GM12878 (cell line): ENCODE results near the gene STAT4. TPM values are rescaled to one million over a fixed set of nuclear protein-coding genes. Genes with fewer than 3 reads are reported as not detected.
A peak's percentile ranks its signal among the peaks of the same experiment; 100 is the strongest.

ENCODE experiments used
- ATAC-seq: fragments of 200-7000 bp; cut with Tn5 transposase; 3 replicates; pipeline ENCODE4 v1.9.1; 2020; ENCODE audit warnings: mild to moderate bottlenecking, moderate library complexity
- BruUV-seq: library from RNA; stranded (reverse); fragments of 400-500 nt; replicated peaks from 2 replicates; lab custom pipeline; 2021; lab: Mats Ljungman, UMichigan
- CTCF ChIA-PET: fragments of 300-600 bp; sonication (Branson Sonifier 250); formaldehyde crosslinking; extraction: SDS; loops from one replicate; lab custom pipeline; 2021; ENCODE audit warnings: inconsistent platforms; lab: Yijun Ruan, JAX
- POLR2A ChIA-PET: fragments of 350-600 bp; formaldehyde crosslinking; extraction: SDS; loops from one replicate; lab custom pipeline; 2021; ENCODE audit warnings: inconsistent platforms; lab: Charles Lee
- RAD21 ChIA-PET: fragments of 300-600 bp; sonication (Branson Sonifier 250); formaldehyde crosslinking; loops from one replicate; lab custom pipeline; 2023; ENCODE audit warnings: antibody characterized with exemption; ENCODE audit not compliant: unreplicated experiment; lab: Charles Lee
- SMC1A ChIA-PET: fragments of 300-600 bp; sonication (Branson Sonifier 250); formaldehyde crosslinking; loops from one replicate; lab custom pipeline; 2023; ENCODE audit not compliant: unreplicated experiment, uncharacterized antibody; lab: Charles Lee
- DNase-seq: peaks from one replicate; pipeline ENCODE4 v3.0.0-alpha.2; 2011; ENCODE audit warnings: low read depth, low spot score
- FAIRE-seq: peaks from 3 replicates; lab custom pipeline; 2011; peaks lifted over from hg19 to GRCh38; lab: Jason Lieb, UNC
- H2AFZ ChIP-seq: 2 replicates; pipeline ENCODE4 v1.6.0; 2011; ENCODE audit warnings: low read depth, low read length, control low read depth; ENCODE audit not compliant: control insufficient read depth
- H3K27ac ChIP-seq: 2 replicates; pipeline ENCODE4 v1.5.1; 2011; ENCODE audit warnings: control low read depth; ENCODE audit not compliant: control insufficient read depth, insufficient read depth
- H3K27me3 ChIP-seq, 2 experiments: replicated peaks in 1 of 2; 2 replicates each; pipeline versions ENCODE4 v1.6.0 to v1.6.1; 2011; ENCODE audit warnings: low read length in 1 of 2; ENCODE audit not compliant: control insufficient read depth in 2 of 2, insufficient read depth in 2 of 2
- H3K36me3 ChIP-seq, 2 experiments: 2 replicates each; pipeline ENCODE4 v1.5.1; 2011; ENCODE audit warnings: low read length in 1 of 2; ENCODE audit not compliant: control insufficient read depth in 2 of 2, insufficient read depth in 2 of 2
- H3K4me1 ChIP-seq: 2 replicates; pipeline ENCODE4 v1.6.1; 2011; ENCODE audit warnings: mild to moderate bottlenecking, low read length, moderate library complexity, mixed read lengths; ENCODE audit not compliant: control insufficient read depth, insufficient read depth
- H3K4me2 ChIP-seq: 2 replicates; pipeline ENCODE4 v1.6.0; 2011; ENCODE audit warnings: control low read depth; ENCODE audit not compliant: control insufficient read depth, insufficient read depth
- H3K4me3 ChIP-seq: fragments of 200-600 bp; sonication (generic); 2 replicates; pipeline ENCODE4 v1.5.1; 2016
- H3K79me2 ChIP-seq: 2 replicates; pipeline ENCODE4 v1.6.0; 2011; ENCODE audit warnings: low read length; ENCODE audit not compliant: control insufficient read depth, insufficient read depth
- H3K9ac ChIP-seq: 2 replicates; pipeline ENCODE4 v1.8.0; 2011; ENCODE audit warnings: low read length, control low read depth, mixed read lengths; ENCODE audit not compliant: control insufficient read depth, insufficient read depth
- H3K9me3 ChIP-seq: replicated peaks from 3 replicates; pipeline ENCODE4 v1.5.1; 2011; ENCODE audit warnings: mild to moderate bottlenecking, low read length; ENCODE audit not compliant: control insufficient read depth, insufficient read depth
- H4K20me1 ChIP-seq: 2 replicates; pipeline ENCODE4 v1.6.0; 2011; ENCODE audit not compliant: control insufficient read depth, insufficient read depth
- MYB ChIP-seq: fragments of 150-350 bp; IDR thresholded peaks from 2 replicates; pipeline ENCODE4 v1.6.1; 2014; ENCODE audit warnings: mild to moderate bottlenecking, low read depth, low read length, borderline replicate concordance
- RUNX3 ChIP-seq: IDR thresholded peaks from 2 replicates; pipeline ENCODE4 v1.6.1; 2012; ENCODE audit warnings: low read length, inconsistent platforms
- WGBS: methylation state at CpG from one replicate; pipeline ENCODE4 v1.1.6; 2016; ENCODE audit warnings: low lambda C conversion rate; ENCODE audit not compliant: insufficient replicate concordance, insufficient coverage; ENCODE audit errors: missing lambda C conversion rate; 5-methylcytosine and 5-hydroxymethylcytosine counted together
- in situ Hi-C: fragments of 300-500 bp; cut with MboI; formaldehyde crosslinking; loops from 9 replicates; pipeline ENCODE4 v1.14.3; 2018; ENCODE audit warnings: mixed read lengths
- intact Hi-C: fragments of 100-400 bp; cut with micrococcal nuclease; formaldehyde crosslinking; loops from one replicate; pipeline ENCODE4 v1.14.2; 2022; ENCODE audit not compliant: unreplicated experiment
- polyA plus RNA-seq, 11 experiments: library from polyadenylated mRNA; depleted of rRNA in 4 of 11; unstranded in 6 of 11; stranded (reverse) in 5 of 11; fragments of >200 nt; fragmentation: Nextera tagmentation in 4 of 11; fragmentation: Illumina TruSeq in 1 of 11; extraction: Ambion mirVana in 4 of 11; extraction: Trizol in 1 of 11; gene quantifications; 1 replicate in 1 of 11; 2 replicates in 10 of 11; pipeline versions ENCODE4 v1.2.1 to v1.2.3, GENCODE V29; 2011 to 2016; ENCODE audit warnings: inconsistent platforms in 2 of 11, missing spikeins in 2 of 11, low read depth in 1 of 11
- total RNA-seq, 4 experiments: library from RNA; depleted of rRNA in 3 of 4; stranded (reverse); fragments of >200 nt in 3 of 4; fragmentation: Illumina TruSeq in 1 of 4; extraction: Trizol in 1 of 4; gene quantifications; 2 replicates each; pipeline versions ENCODE4 v1.2.1 to v1.2.3, GENCODE V29; 2013 to 2021
- TF ChIP-seq, protein P1 (sequence below): fragments of 450-650 bp; IDR thresholded peaks from 2 replicates; pipeline ENCODE4 v1.6.1; 2016; ENCODE audit warnings: mild to moderate bottlenecking

STAT4 gene
- total and polyA plus RNA-seq, 10 of the 15 experiments (the other 5 are each of a cell fraction or from before 2014, with no cell fraction given), result 3.1 to 9.3 (median 7.1) TPM

DNA sequence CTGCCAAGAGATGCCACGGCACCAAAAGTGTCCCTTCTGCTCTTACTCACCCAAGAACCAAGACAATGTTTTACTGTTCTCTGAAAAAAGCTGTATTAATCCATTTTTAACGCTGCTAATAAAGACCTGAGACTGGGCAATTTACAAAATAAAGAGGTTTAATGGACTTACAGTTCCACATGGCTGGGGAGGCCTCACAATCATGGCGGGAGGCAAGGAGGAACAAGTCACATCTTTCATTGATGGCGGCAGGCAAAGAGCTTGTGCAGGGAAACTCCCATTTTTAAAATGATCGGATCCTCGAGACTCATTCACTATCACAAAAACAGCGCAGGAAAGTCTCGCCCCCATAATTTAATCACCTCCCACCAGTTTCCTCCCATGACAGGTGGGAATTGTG lies 135.0 kb downstream of the STAT4 start (continued):
- TF ChIP-seq, protein P1, sequence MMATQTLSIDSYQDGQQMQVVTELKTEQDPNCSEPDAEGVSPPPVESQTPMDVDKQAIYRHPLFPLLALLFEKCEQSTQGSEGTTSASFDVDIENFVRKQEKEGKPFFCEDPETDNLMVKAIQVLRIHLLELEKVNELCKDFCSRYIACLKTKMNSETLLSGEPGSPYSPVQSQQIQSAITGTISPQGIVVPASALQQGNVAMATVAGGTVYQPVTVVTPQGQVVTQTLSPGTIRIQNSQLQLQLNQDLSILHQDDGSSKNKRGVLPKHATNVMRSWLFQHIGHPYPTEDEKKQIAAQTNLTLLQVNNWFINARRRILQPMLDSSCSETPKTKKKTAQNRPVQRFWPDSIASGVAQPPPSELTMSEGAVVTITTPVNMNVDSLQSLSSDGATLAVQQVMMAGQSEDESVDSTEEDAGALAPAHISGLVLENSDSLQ, result no peak
- TF ChIP-seq, all 136 proteins: peak for 1

DNA sequence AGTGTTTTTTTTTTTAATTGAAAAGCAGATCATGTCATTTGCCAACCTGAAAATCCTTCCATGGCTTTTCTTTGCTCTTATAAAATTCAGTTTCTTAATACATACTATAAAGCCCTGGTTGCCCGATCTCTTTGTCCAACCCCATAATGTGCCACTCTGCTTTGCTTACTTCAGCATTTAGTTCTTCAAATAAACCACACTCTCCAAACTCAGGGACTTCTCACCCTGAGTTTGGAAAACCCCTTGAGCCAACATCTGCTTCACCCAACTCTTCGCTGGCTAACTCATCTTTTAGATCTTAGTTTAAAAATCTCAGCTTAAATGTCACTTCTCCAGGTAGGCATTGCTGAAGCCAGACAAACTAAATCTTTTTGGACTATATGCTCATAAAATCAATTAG lies 135.6 kb downstream of the STAT4 start:
- intact Hi-C loops, result loop anchor here (2.0 kb wide), 1 partner anchor 660 kb away; no protein-coding TSS in a partner anchor
- H3K27ac ChIP-seq, result peak overlapping the region; percentile 89

More for the DNA sequence above, 135.6 kb downstream of the STAT4 start:
- no TSS peak for BruUV-seq
- in situ Hi-C loops, result no loop called here
- DNase-seq (no peak), FAIRE-seq (no peak), ATAC-seq (no peak)
- Histone ChIP-seq H4K20me1 (peaks cover 3% of the 10 kb centered on the region), H3K9me3 (no peaks in the 10 kb centered on the region; the same call in 2 of the 3 replicates), H3K79me2 (peaks cover 49% of the 10 kb centered on the region), H2AFZ (no peak overlapping the region; the same call in 1 of the 2 replicates), H3K27me3 (no peaks in the 10 kb centered on the region), H3K9ac (0 out of 2 replicates have a peak overlapping the region, but pooled peaks have one; percentile 30), H3K36me3 (peaks cover 0 to 15% of the 10 kb centered on the region in 2 experiments; a peak in 3 of 4 replicates), H3K4me3 (0 out of 2 replicates have a peak overlapping the region, but pooled peaks have one; percentile 1), H3K4me1 (peaks cover 34% of the 10 kb centered on the region), H3K4me2 (peak overlapping the region; percentile 71)
- RAD21 ChIA-PET, result interaction anchor here (1.0 to 1.7 kb wide), 4 partner anchors 14 to 140 kb away, joined by 3 to 5 read pairs (median 4); no protein-coding TSS in a partner anchor
- CTCF ChIA-PET, result interaction anchor here (0.8 kb wide), 1 partner anchor 37 kb away, joined by 4 read pairs; no protein-coding TSS in a partner anchor
- SMC1A ChIA-PET, result interaction anchor here (1.2 to 3.4 kb wide), 5 partner anchors 8 to 165 kb away, joined by 3 to 9 read pairs (median 9); no protein-coding TSS in a partner anchor
- TF ChIP-seq RUNX3, result peak; percentile 64; the same call in 1 of the 2 replicates
- no peak for TF ChIP-seq MYB
- 7% methylated on average over 2 of the region's 2 CpGs for WGBS
- POLR2A ChIA-PET, result interaction anchor here (0.9 to 5.7 kb wide), 3 partner anchors 11 to 661 kb away, joined by 3 to 75 read pairs (median 27); no protein-coding TSS in a partner anchor
